ENCODE results near the gene PRRT4. TPM values are rescaled to one million over a fixed set of nuclear protein-coding genes. Genes with fewer than 3 reads are reported as not detected.
A peak's percentile ranks its signal among the peaks of the same experiment; 100 is the strongest.

PRRT4 gene
- total RNA-seq, 3 donors from 2014 or later, result 0.42 to 0.66 (median 0.49) TPM

DNA sequence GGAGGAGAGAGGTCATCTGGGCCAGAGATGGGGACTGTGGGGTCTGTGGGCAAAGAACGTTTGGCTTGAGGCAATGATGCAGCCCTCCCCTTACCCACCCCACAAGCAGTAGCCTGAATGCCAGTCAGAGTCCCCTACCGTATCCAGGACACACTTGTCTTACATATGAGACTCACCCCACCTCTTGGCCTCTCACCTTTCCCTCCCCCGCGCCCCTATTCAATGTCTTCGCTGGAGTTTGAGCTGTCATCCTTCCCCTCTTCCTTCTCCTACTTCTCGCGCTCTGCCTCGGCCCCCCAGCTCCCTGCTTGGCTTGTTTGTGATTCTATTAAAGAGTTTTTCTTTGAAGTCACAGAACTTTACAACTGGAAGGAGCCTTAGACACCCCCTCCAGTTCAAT lies 8.9 kb downstream of the PRRT4 start:
- ATAC-seq, result no peak

GRCh38 chr7:128352153-128352537 lies 9.3 kb downstream of the PRRT4 start:
- H3K9me3 Mint-ChIP-seq, result no peaks in the 10 kb centered on the region
- no peaks in the 10 kb centered on the region for H3K36me3 Mint-ChIP-seq (ENCODE audit: insufficient read depth)
- H3K4me1 Mint-ChIP-seq (ENCODE audit: low read depth), result peaks cover 8% of the 10 kb centered on the region
- H3K27me3 Mint-ChIP-seq (ENCODE audit: low read depth), result peaks cover 40% of the 10 kb centered on the region
- DNase-seq (peak; percentile 26), ATAC-seq (peak; percentile 52 to 54)
- no peak overlapping the region for H3K4me3 Mint-ChIP-seq

More for the DNA sequence above, 8.9 kb downstream of the PRRT4 start:
- H3K4me3 Mint-ChIP-seq, result no peak overlapping the region
- no peak for DNase-seq
- H3K9me3 Mint-ChIP-seq, result no peaks in the 10 kb centered on the region
- H3K36me3 Mint-ChIP-seq (ENCODE audit: insufficient read depth), result no peaks in the 10 kb centered on the region
- peaks cover 8% of the 10 kb centered on the region for H3K4me1 Mint-ChIP-seq (ENCODE audit: low read depth)
- H3K27me3 Mint-ChIP-seq (ENCODE audit: low read depth), result peaks cover 37% of the 10 kb centered on the region

GRCh38 chr7:128351296-128352152 lies 10.0 kb downstream of the PRRT4 start:
- H3K4me3 Mint-ChIP-seq, result no peak overlapping the region
- no peak for DNase-seq
- peaks cover 8% of the 10 kb centered on the region for H3K4me1 Mint-ChIP-seq (ENCODE audit: low read depth)
- no peaks in the 10 kb centered on the region for H3K36me3 Mint-ChIP-seq (ENCODE audit: insufficient read depth)
- ATAC-seq, result peak; percentile 52 to 60
- peaks cover 40% of the 10 kb centered on the region for H3K27me3 Mint-ChIP-seq (ENCODE audit: low read depth)
- no peaks in the 10 kb centered on the region for H3K9me3 Mint-ChIP-seq

DNA sequence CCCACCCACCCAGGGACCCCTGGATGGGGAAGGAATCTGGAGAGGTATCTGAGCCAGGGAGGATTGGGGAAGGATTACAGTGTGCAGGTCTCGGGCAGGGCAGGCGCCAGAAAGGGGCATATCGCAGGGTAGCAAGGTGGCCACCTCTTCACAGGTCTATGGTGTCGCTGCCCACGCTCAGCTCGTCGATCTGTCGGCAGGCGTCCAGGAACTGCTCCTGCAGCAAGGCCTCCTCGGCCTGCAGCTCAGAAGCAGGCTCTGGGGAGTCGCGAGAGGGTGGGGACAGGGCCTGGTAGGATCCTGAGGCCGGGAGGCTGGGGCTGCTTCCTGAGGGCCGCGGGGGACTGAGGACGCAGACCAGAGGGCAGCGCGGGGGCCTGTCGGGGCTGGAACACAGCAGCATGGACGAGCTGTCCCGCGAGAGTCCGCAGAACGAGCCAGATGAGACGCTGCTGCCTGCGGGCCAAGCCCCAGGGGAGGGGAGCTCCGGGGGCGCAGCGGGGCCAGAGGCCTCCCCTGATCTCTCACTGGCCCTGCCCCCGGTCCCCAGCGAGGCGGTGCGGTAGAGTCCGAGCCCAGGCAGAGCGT lies 10.7 kb downstream of the PRRT4 start:
- peaks cover 8% of the 10 kb centered on the region for H3K4me1 Mint-ChIP-seq (ENCODE audit: low read depth)
- no peak overlapping the region for H3K4me3 Mint-ChIP-seq
- no peak for DNase-seq
- H3K27me3 Mint-ChIP-seq (ENCODE audit: low read depth), result peaks cover 40% of the 10 kb centered on the region
- H3K36me3 Mint-ChIP-seq (ENCODE audit: insufficient read depth), result no peaks in the 10 kb centered on the region
- H3K9me3 Mint-ChIP-seq, result no peaks in the 10 kb centered on the region
- no peak for ATAC-seq

DNA sequence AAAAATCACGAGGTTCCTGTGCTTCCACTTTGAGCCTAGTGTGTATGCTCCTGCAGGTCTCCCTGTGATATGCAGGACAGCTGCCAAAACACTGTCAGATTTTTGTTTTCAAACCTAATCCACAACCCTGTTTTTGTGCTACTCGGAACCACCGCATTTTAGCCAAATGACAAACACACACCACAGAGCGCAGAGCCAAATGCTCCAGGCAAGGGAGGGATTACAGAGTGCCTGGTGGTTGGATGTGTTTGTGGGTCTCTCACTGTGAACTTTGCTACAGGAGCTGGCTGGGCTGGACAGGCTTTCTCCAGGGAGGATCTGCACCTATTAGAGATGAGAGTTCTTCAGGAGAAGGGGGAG lies 12.0 kb downstream of the PRRT4 start:
- Mint-ChIP-seq H3K9me3 (no peaks in the 10 kb centered on the region), H3K4me3 (no peak overlapping the region), H3K27me3 (ENCODE audit: low read depth) (peaks cover 40% of the 10 kb centered on the region), H3K4me1 (ENCODE audit: low read depth) (peaks cover 8% of the 10 kb centered on the region), H3K36me3 (ENCODE audit: insufficient read depth) (no peaks in the 10 kb centered on the region)
- DNase-seq, result no peak
- no peak for ATAC-seq

GRCh38 chr7:128347647-128348097 lies 13.8 kb downstream of the PRRT4 start:
- no peak for ATAC-seq
- Mint-ChIP-seq H3K36me3 (ENCODE audit: insufficient read depth) (no peaks in the 10 kb centered on the region), H3K27me3 (ENCODE audit: low read depth) (peaks cover 26% of the 10 kb centered on the region), H3K9me3 (no peaks in the 10 kb centered on the region), H3K4me3 (no peak overlapping the region), H3K4me1 (ENCODE audit: low read depth) (peaks cover 9% of the 10 kb centered on the region)
- peak; percentile 43 for DNase-seq

GRCh38 chr7:128344431-128344774 lies 17.1 kb downstream of the PRRT4 start:
- peaks cover 12% of the 10 kb centered on the region for H3K27me3 Mint-ChIP-seq (ENCODE audit: low read depth)
- H3K4me1 Mint-ChIP-seq (ENCODE audit: low read depth), result peaks cover 24% of the 10 kb centered on the region
- no peak for DNase-seq
- H3K9me3 Mint-ChIP-seq, result no peaks in the 10 kb centered on the region
- ATAC-seq, result no peak
- peak overlapping the region; percentile 31 for H3K4me3 Mint-ChIP-seq
- H3K36me3 Mint-ChIP-seq (ENCODE audit: insufficient read depth), result peaks cover 5% of the 10 kb centered on the region

DNA sequence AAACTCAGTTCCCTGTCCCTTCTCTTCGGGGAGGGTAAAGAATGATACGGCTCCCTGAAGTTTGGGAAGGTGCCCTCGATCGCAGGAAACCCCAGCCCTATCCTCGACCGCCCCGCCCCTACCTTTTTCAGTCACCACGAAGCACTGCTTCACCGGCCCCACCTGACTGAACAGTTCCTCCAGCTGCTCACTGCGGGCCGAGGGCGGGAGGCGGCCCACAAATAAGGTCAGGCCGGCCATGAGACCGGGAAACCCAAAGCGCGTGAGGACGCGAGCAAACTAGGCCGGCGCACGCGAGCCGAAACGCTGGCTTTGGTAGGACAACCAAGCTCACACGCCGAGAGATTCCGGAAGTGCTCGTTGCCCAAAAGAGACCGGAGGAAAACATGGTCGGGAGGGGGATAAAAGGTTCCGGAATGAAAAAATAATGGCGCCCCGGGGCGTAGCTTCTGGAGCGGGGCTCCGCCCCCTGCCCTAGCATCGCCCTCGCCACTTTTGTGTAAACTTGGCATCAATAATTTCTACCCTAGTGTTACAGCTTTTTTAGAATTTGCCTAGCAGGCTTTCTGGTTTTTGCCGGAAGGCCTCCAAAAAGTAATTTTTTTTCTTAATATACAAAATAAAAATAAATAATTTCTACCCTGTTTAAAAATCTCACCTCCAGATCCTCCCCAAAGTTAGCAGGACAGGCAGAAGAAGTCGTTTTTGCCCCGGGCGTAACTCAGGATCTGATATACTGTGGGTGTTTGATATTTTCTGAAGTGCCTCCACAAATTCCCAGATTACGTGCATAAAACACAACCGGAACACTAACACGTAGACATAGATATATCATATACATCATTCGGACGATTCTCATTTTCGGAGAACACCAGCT lies 17.7 kb downstream of the PRRT4 start, which contains the start of gene RBM28:
TSS of gene RBM28 (minus strand) at position 355 of the 877 bp plus-strand sequence. CDS start at position 240, 115 bp downstream.
- ATAC-seq, result peak; percentile 95 to 97
- Mint-ChIP-seq H3K4me3 (peak within 1 kb of the TSS; percentile 97), H3K9me3 (no peaks in the 10 kb centered on the region), H3K4me1 (ENCODE audit: low read depth) (peaks cover 24% of the 10 kb centered on the region), H3K36me3 (ENCODE audit: insufficient read depth) (peaks cover 6% of the 10 kb centered on the region), H3K27me3 (ENCODE audit: low read depth) (peaks cover 6% of the 10 kb centered on the region)
- DNase-seq, result peak; percentile 73

DNA sequence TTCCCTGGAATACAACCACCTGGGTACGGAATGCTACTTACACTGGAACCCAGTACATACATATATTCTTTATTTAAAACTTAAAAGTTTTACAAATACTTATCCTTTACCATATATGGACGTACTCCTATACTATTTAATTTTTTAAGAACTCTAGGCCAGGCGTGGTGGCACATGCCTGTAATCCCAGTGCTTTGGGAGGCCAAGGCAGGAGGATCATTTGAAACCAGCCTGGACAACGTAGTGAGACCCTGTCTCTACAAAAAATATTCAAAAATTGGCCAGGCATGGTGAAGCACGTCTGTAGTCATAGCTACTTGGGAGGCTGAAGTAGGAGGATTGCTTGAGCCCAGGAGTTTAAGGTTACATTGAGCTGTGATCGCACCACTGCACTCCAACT lies 19.8 kb downstream of the PRRT4 start:
- DNase-seq, result no peak
- Mint-ChIP-seq H3K9me3 (no peaks in the 10 kb centered on the region), H3K4me3 (peak overlapping the region; percentile 97), H3K4me1 (ENCODE audit: low read depth) (peaks cover 24% of the 10 kb centered on the region), H3K27me3 (ENCODE audit: low read depth) (no peaks in the 10 kb centered on the region), H3K36me3 (ENCODE audit: insufficient read depth) (peaks cover 17% of the 10 kb centered on the region)
- ATAC-seq, result no peak

DNA sequence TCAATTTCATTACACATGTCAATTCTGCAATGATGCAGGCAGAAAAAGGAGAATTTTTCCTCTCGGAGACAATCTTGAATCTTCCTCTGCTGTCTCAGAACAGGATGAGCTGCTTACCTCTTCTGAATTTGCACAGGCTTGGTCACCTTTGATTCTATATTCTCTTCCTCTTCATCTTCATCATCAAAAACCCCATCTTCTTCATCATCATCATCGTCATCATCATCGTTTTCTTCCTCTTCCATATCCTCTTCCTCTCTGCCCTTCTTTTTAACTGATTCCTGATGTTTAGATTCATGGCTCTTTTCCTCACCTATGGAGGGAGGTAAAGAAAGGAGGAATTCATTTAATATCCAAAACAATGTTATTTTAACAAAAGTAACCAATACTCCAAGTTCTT lies 25.8 kb downstream of the PRRT4 start:
- Mint-ChIP-seq H3K9me3 (no peaks in the 10 kb centered on the region), H3K36me3 (ENCODE audit: insufficient read depth) (peaks cover 49% of the 10 kb centered on the region)
- no peak for ATAC-seq

DNA sequence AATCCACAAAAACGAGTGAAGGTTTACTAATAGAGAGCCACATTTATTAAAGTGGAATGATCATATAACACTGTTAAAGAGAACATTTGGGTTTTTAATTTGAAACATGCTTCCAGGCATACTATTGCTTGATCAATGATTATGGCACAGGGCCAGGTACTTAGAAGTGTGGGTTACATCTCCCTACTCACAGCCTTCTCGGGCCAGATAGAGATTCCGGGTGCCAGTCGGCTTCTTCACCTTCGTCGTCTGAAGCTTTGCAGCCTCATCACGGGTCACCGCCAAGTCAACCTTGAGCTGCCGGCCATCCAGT lies 37.2 kb downstream of the PRRT4 start:
- DNase-seq, result no peak
- no peak for ATAC-seq

More for the DNA sequence above, 25.8 kb downstream of the PRRT4 start:
- Mint-ChIP-seq H3K4me1 (ENCODE audit: low read depth) (peaks cover 3% of the 10 kb centered on the region), H3K4me3 (no peak overlapping the region), H3K27me3 (ENCODE audit: low read depth) (no peaks in the 10 kb centered on the region)
- DNase-seq, result no peak

GRCh38 chr7:128323459-128324367 lies 37.8 kb downstream of the PRRT4 start:
- H3K4me3 Mint-ChIP-seq, result no peak overlapping the region
- peaks cover 19% of the 10 kb centered on the region for H3K4me1 Mint-ChIP-seq (ENCODE audit: low read depth)
- no peaks in the 10 kb centered on the region for H3K9me3 Mint-ChIP-seq
- no peaks in the 10 kb centered on the region for H3K27me3 Mint-ChIP-seq (ENCODE audit: low read depth)
- H3K36me3 Mint-ChIP-seq (ENCODE audit: insufficient read depth), result peaks cover 55% of the 10 kb centered on the region
- no peak for ATAC-seq
- DNase-seq, result no peak

More for the DNA sequence above, 37.2 kb downstream of the PRRT4 start:
- Mint-ChIP-seq H3K9me3 (no peaks in the 10 kb centered on the region), H3K4me3 (no peak overlapping the region), H3K4me1 (ENCODE audit: low read depth) (peaks cover 19% of the 10 kb centered on the region), H3K27me3 (ENCODE audit: low read depth) (no peaks in the 10 kb centered on the region), H3K36me3 (ENCODE audit: insufficient read depth) (peaks cover 50% of the 10 kb centered on the region)

- peaks cover 53% of the 10 kb centered on the region for H3K36me3 Mint-ChIP-seq (ENCODE audit: insufficient read depth)
Measured at GRCh38 chr7:128323040-128323439, 38.5 kb downstream of the PRRT4 start.

More at GRCh38 chr7:128323040-128323439, 38.5 kb downstream of the PRRT4 start:
- Mint-ChIP-seq H3K4me1 (ENCODE audit: low read depth) (peaks cover 21% of the 10 kb centered on the region), H3K4me3 (no peak overlapping the region), H3K27me3 (ENCODE audit: low read depth) (no peaks in the 10 kb centered on the region), H3K9me3 (no peaks in the 10 kb centered on the region)
- DNase-seq (no peak), ATAC-seq (no peak)

Measured in activated T-cell treated with anti-CD3 and anti-CD28 coated beads, Interleukin-2, amount 50 U/mL, for 4 hours (primary cell).